Loucy (cell line): ENCODE measurements around the gene SI.

Source experiments
- CTCF ChIP-seq: fragments of 200-600 bp; sonication (generic); conservative IDR thresholded peaks from 2 replicates; pipeline ENCODE4 v1.5.1; 2014; ENCODE audit warnings: mild to moderate bottlenecking, antibody characterized with exemption, low read length
- EZH2phosphoT487 ChIP-seq: fragments of 200-600 bp; IDR thresholded peaks from 2 replicates; pipeline ENCODE4 v1.6.1; 2018; ENCODE audit warnings: antibody characterized with exemption, mild to moderate bottlenecking, moderate library complexity, borderline replicate concordance

DNA sequence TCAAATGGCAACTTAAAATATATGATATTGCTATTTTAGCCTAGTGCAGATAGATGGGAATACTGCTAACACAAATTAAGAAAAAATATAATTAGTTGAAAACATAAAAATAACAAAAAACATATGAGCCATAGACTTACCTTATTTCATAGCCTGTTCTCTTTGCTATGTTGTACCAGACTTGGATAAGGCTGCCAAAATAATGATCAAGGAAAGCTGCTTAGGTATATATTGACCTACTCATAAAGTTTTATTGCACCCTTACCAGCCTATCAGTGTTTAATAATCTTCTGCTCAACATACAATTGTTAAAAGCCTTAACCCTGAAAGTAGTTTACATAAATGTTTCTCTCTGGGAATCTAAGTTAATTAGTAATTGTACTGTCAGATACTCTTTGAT, at the start of gene SI:
- TF ChIP-seq CTCF (no peak), EZH2phosphoT487 (no peak)
